GM11168 (cell line): ENCODE measurements around the gene NR1H2.
"Not testable (repeated sequence)": the region's sequence is repeated elsewhere in the genome, so short reads cannot be mapped to it uniquely, and the experiment has no call there.

ENCODE experiments used
- in situ Hi-C: fragments of 300-500 bp; cut with MboI; formaldehyde crosslinking; loops from one replicate; pipeline ENCODE4 v1.12.0; 2022; ENCODE audit warnings: low sequenced_read_pairs; ENCODE audit not compliant: unreplicated experiment

NR1H2 gene

DNA sequence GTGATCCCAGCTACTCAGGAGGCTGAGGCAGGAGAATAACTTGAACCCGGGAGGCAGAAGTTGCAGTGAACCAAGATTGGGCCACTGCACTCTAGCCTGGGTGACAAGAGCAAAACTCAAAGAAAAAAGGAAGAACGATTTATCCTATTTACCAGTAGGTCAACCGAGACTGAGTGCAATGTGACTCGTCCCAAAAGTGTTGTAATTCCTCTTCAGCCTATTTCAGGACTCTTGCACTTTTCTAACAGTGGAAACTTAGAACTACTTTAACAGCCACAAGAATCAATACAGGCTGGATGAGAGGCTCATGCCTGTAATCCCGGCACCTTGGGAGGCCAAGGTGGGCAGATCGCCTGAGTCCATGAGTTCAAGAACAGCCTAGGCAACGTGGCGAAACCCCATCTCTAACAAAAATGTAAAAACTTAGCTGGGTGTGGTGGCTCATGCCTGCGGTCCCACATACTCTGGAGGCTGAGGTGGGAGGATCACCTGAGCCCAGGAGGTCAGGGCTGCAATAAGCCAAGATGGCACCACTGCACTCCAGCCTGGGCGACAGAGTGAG is 4.3 kb upstream of the NR1H2 start:
- in situ Hi-C loops: loop anchor here (25.0 kb wide), 1 partner anchor 415 kb away; the partner anchor contains the start of gene ACP4

DNA sequence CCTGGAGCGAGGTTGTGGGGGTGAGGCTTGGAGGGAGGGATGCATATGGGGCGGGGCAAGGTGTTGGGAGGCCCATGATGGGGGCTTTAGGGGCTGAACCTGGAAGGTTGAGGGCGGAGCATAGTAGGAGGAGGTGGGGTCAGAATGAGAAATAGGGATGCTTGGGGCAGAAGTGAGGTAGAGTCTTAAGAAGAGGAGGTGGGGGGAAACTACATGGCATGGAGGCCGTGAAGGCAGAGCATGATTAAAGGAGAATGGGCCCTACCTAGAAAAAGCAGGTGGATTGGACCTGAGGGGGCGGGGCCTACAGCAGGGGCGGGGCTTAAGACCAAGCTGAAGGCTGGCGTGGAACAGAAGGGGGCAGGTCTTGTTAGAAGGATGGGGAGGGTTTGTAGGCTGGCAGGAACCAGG is 799 bp downstream of the NR1H2 start:
- in situ Hi-C loops: no loop called here

DNA sequence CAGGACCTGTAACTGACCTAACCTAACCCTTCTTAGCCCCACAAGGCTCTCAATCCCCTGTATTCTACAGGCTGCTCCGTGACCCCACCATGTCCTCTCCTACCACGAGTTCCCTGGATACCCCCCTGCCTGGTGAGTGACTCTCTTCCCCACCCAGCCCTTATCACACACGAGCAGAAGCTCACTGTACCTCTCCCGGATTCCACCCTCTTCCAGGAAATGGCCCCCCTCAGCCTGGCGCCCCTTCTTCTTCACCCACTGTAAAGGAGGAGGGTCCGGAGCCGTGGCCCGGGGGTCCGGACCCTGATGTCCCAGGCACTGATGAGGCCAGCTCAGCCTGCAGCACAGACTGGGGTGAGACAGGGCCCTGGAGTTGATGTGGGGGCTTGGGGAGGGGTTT is 1.3 kb downstream of the NR1H2 start:
- in situ Hi-C loops: no loop called here

DNA sequence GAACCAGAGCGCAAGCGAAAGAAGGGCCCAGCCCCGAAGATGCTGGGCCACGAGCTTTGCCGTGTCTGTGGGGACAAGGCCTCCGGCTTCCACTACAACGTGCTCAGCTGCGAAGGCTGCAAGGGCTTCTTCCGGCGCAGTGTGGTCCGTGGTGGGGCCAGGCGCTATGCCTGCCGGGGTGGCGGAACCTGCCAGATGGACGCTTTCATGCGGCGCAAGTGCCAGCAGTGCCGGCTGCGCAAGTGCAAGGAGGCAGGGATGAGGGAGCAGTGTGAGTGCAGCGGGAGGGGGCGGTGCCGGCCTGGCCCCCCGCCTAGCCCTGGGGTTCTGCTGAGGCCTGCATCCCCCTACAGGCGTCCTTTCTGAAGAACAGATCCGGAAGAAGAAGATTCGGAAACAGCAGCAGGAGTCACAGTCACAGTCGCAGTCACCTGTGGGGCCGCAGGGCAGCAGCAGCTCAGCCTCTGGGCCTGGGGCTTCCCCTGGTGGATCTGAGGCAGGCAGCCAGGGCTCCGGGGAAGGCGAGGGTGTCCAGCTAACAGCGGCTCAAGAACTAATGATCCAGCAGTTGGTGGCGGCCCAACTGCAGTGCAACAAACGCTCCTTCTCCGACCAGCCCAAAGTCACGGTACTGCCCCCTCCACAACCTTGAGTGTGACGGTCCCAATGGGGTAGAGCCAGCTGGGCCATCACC is 2.1 kb downstream of the NR1H2 start:
- in situ Hi-C loops: no loop called here

DNA sequence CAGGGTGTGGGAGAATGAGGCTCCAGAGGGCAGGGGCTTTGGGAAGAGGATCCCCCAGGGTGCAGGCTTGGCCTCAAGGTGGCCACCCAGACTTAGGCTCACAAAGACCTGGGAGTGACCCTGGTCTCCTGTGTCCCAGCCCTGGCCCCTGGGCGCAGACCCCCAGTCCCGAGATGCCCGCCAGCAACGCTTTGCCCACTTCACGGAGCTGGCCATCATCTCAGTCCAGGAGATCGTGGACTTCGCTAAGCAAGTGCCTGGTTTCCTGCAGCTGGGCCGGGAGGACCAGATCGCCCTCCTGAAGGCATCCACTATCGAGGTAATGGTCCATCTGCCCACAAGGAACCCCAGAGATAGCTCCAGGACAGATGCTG is 2.6 kb downstream of the NR1H2 start:
- in situ Hi-C loops: no loop called here

DNA sequence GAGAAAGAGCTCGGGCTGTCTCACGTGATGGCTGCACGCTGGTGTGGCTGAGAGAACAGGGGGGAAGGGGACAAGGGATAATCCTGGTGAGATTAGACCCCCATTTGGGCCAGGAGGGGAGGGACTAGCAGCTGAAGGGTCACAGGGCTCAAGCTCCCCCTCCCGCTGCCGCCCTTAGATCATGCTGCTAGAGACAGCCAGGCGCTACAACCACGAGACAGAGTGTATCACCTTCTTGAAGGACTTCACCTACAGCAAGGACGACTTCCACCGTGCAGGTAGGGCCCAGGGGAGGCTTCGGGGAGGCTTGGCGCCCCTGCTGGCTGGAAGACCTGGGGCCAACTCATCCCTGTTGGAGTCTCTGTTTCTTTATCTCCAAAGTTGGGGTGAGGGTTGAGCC is 3.3 kb downstream of the NR1H2 start:
- in situ Hi-C loops: no loop called here

DNA sequence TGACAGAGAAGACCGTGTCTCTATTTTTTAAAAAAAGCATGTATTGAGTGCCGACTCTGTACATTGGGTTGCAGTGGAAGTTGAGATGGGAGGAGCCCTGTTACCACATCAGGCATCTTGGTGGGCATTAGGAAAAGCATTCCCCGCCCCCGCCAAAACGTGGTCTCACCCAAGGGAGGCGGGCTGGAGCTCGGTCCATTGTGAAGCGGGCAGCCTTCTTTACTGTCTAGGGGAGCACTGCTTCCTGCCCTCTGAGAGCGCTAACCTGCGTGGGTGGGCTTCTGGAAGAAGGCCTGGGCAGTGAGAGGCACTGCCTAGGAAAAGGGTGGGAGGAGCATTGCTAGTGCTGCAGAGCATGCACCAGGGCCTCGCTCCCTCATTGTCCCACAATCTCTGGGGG is 3.9 kb downstream of the NR1H2 start:
- in situ Hi-C loops: no loop called here

DNA sequence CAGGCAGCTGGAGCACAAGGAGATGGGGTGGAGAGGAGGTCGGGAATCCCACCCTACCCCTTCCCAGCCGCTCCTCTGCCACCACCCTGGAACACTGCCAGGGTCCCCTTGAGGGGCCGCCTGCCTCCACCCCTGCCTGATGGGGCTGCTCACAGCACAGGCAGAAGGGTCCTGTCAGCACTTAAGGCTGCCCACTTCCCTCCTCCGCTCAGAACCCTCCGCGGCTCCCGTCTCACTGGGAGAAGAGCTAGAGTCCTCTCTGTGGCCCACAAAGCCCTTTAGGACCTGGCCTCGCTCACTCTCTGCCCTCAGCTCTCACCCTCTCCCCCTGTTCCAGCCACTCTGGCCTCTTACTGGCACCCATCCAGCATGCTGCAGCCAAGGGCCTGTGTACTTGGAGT is 4.5 kb downstream of the NR1H2 start:
- in situ Hi-C loops: no loop called here

DNA sequence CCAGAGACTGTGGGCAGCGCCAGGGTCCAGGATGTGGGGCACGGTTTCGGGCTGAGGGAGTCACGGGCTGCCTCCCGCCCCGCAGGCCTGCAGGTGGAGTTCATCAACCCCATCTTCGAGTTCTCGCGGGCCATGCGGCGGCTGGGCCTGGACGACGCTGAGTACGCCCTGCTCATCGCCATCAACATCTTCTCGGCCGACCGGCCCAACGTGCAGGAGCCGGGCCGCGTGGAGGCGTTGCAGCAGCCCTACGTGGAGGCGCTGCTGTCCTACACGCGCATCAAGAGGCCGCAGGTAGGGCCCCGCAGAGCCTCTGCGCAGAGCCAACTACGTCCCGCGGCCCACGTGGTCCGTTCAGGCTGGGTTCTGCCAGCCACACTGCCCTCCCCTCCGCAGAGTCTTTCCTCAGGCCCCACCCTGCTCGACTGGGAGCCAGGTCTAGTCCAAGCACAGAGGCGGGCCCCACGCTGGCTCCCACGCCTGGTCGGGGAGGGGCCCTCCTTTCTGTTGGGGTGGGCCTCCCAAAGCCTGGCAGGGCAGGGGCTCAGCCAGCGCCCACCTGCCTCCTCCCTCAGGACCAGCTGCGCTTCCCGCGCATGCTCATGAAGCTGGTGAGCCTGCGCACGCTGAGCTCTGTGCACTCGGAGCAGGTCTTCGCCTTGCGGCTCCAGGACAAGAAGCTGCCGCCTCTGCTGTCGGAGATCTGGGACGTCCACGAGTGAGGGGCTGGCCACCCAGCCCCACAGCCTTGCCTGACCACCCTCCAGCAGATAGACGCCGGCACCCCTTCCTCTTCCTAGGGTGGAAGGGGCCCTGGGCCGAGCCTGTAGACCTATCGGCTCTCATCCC is 5.8 kb downstream of the NR1H2 start:
- in situ Hi-C loops: no loop called here

DNA sequence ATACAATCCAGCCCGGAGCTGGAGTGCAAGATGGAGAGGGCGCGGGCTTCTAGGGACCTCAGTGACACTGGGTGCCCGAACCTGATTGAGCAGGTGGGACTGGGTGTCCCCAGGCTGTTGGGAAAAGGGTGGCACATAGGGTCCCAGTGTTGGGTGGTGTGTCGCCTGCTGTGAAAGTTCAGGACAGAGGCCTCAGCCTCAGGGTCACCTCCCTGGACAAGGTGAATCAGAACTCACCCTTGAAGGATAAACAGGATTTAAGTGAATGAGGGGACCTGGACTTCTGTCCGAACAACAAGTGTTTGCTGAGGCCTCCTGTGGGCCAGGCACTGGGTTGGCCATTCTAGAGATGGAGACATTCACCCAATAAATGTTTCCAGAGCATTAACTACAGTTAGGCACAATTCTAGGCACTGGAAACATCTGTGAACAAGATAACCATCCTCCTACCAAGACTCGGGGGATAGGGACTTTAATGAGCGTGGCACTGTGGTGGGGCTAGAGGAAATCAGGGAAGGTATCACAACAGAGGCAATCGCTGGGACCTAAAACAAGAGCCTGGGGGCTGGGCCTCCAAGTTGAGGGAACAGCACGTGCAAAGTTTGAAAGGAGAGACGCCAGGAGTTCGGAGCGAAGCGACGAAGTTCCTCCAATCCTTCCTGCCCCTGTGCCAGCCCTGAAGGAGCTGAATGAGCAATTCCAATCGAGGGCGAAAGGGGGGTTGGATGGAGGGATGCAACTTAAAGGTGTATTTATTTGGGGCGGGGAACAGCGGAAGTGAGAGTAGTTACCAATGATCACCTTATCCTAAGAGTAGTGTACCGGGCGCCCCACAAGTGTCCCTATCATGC is 7.0 kb downstream of the NR1H2 start:
- in situ Hi-C loops: no loop called here

DNA sequence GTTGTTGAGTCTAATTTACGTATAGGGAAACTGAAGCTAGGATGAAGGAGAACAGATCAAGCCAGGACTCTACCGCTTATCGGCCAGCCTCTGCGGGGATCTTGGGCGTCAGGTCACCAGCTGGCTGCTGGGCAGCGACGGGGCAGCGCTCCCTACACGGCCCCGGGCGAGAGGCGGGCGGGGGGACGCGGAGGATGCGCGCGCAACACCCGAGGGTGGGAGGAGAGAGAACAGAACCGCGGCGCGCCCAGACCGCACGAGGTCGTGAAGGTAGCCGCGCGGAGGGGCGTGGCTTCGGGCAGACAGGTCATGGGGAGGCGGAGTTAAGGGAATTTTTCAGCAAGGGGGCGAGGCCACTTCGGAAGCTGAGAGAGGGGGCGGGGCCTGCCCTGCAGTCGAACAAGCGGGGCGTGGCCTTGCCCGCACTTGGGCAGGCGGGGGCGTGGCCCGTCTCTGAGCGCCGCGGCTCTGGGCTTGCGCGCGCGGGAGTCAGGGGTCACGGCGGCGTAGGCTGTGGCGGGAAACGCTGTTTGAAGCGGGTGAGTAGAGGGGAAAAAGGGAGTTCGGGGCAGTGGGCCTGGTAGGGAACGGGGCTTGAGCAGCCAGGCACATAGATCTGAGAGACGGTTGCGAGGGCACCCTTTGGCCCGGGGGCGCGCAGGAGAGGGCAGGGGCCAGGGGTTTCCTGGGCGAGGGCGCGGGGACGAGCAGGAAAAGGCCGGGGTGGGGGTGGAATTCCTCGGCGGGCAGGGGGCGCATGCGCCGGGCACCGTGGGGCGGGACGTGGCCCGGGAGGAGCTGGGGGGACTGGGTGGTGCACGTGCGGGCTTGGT is 7.8 kb downstream of the NR1H2 start, which contains the start of gene POLD1:
TSS of gene POLD1 (plus strand) at position 496 of the 833 bp plus-strand sequence. CDS start 14,505 bp downstream, outside the sequence.
- in situ Hi-C loops: no loop called here

DNA sequence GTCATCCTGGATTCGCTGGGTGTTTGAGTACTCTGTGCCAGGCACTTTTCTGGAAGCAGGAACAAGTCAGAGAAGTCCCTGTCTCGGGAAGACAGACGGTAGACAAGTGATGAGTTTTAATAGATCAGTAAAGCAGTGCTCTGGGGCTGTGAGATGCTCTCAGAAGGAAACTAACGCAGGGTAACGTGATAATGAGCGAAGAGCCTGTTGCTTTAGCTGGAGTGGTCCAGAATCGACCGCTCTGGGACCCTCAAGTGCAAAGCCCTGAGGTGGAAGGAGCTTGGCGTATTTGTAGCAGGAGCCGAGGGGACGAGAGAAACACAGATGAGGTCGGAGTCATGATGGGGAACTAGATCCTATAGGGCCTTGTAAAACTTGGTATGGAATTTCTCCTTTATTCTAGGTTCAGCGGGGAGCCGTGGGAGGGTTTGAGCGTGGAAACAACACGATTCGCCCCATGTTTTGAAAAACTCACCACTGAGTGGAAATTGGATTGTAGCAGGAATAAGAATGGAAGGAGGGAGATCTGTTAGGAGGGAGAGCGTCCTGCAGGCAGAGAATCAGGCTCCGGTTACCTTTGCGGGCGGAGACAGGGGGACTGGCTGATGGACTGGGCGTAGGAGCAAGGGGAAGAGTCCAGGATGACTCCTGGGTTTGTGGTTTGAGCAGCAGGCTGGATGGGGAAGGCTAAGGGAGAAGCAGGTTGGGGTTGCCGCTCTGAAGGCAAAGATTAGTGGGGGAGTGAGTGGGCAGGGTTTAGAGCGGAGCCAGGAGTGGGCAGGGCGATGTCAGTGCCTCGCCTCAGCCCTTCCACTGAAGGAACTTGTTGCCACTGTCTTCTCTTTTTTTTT is 8.7 kb downstream of the NR1H2 start:
- in situ Hi-C loops: no loop called here

DNA sequence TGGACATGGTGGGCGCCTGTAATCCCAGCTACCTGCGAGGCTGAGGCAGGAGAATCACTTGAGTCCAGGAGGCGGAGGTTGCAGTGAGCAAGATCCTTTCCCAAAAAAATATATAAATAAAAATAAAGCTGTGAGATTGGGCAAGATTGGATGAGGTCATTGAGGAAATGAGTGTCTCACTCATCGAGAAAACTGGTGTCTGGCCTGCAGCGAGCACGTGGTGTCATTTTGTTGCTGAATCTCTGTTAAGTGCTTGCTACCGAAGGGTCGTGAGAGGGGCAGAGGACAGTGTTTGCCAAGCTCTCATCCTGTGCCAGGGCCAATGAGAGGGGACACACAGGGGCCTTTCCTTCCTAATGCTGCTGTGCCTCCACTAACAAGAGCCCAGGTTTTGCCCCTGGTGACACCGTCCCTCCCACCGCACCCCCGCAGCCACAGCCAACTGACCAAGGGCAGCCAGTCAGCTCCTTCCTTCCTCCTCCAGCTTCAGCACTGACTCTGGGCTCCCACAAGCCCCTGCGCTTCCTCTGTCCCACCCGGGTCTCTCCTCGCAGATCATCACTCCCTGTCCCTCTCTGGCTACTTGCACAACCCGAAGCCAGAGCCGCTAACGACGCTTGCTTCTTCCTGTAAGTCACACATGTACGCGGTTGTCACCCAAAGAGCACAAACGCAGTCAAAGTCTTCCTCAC is 11.1 kb downstream of the NR1H2 start:
- in situ Hi-C loops: no loop called here

DNA sequence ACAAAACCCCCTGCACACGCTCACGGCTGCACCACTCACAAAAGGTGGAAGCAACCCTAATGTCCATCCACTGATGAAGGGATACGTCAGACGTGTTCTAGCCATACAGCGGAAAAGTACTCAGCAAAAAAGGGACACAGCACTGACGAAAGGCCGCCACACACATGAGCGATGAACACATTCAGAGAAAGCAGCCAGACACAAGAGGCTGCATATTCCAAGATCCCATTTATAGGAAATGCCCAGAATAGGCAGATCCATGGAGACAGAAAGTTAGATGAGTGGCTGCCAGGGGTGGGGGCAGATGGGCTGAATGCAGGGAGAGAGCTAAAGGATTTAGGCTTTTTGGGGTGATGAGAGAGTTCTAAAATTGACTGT is 11.6 kb downstream of the NR1H2 start:
- in situ Hi-C loops: no loop called here

DNA sequence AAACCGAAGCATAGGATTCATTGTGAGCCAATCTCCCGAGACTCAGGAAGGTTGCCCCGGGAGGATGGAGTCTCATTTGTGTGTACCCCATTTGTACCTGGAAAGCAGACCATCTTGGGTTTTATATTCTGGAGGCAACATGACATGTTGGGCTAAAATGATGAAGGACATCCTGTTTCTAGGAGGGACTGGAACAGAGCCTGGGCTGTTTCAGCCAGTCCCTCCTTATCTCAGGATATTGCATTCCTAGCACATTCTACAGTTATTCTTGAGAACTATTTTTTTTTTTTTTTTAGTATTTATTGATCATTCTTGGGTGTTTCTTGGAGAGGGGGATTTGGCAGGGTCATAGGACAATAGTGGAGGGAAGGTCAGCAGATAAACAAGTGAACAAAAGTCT is 14.0 kb downstream of the NR1H2 start:
- in situ Hi-C loops: not testable (repeated sequence)

DNA sequence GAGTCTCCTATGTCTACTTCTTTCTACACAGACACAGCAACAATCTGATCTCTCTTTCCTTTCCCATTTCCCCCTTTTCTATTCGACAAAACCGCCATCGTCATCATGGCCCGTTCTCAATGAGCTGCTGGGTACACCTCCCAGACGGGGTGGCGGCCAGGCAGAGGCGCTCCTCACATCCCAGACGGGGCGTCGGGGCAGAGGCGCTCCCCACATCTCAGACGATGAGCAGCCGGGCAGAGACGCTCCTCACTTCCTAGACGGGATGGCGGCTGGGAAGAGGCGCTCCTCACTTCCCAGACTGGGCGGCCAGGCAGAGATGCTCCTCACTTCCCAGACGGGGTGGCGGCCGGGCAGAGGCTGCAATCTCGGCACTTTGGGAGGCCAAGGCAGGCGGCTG is 14.7 kb downstream of the NR1H2 start:
- in situ Hi-C loops: not testable (repeated sequence)

DNA sequence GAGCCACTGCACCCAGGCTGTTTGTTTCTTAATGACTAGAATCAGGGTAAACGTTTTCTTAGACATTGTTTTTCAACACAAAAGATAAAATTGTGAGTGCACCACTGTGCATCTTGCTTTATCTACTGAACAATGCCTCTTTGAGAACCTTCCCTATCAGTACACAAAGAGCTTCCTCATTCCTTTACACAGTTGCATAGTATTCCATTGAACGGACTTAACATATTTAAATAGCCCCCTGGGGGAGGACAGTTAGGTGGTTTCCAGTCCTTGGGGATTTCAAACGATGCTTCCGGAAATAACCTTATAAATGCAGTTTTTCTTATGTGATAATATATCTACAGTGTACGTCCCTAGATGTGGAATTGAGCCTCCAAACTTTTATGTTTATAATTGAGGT is 16.5 kb downstream of the NR1H2 start:
- in situ Hi-C loops: no loop called here

DNA sequence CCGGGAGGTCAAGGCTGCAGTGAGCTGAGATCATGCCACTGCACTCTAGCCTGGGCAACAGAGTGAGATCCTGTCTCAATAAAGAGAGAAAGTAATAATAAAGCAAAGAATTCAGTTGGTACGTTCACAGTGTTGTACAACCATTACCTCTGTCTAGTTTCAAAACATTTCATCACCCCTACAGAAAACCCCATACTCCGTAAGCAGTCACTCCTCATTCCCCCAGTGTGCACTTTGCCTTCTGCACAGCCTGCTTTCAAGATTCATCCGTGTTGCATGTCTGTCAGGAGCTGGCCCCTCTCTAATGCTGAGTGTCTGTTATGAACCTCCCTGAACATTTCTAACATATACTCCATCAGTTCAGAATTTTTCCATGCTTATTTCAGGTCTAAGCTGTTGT is 17.3 kb downstream of the NR1H2 start:
- in situ Hi-C loops: no loop called here
